ENCODE measurements around the gene TBCE. TPM values are rescaled to one million over a fixed set of nuclear protein-coding genes. Genes with fewer than 3 reads are reported as not detected.
"Not testable (repeated sequence)": the region's sequence is repeated elsewhere in the genome, so short reads cannot be mapped to it uniquely, and the experiment has no call there.

Gene TBCE
- total and polyA plus RNA-seq, 5 experiments from 2014 or later, result 11.9 to 29.5 (median 14.6) TPM

DNA sequence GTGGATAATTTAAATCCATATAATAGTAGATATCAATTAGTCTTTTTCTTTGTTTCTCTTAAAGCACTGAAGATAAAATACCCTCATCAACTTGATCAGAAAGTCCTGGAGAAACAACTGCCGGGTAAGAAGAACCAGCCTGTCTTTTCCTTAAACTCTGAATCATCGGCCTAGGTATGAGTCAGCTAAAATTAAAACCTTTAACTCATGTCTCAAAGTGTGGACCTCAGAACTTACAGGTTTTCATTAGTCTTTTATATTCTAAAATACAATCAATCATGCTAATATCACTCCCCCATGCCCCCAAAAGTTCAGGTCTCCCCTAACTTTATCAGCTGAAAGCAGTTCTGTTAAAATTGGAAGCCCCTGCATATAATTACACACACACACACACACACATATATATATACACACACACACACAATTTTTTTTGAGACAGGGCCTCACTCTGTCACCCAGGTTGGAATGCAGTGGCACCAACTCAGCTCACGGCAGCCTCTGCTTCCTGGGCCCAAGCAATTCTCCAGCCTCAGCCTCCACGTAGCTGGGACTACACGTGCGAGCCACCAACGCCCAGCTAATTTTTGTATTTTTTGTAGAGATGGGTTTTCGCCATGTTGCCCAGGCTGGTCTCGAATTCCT lies 75.7 kb downstream of the TBCE start:
- ATAC-seq (no peak), DNase-seq (no peak)
- H3K27me3 Mint-ChIP-seq, result no peaks in the 10 kb centered on the region
- H3K27ac Mint-ChIP-seq, result no peak overlapping the region
- POLR2A ChIA-PET, result no interaction called here
- no peak overlapping the region for H3K4me3 Mint-ChIP-seq
- H3K4me1 Mint-ChIP-seq, result no peaks in the 10 kb centered on the region
- H3K36me3 Mint-ChIP-seq, result peaks cover 0 to 90% (median 16%) of the 10 kb centered on the region in 3 donors
- H3K9me3 Mint-ChIP-seq, result no peaks in the 10 kb centered on the region

GRCh38 chr1:235448616-235449015 lies 81.4 kb downstream of the TBCE start:
- H3K4me3 Mint-ChIP-seq, result no peak overlapping the region
- H3K9me3 Mint-ChIP-seq, result no peaks in the 10 kb centered on the region
- peaks cover 0 to 82% (median 13%) of the 10 kb centered on the region in 3 donors for H3K36me3 Mint-ChIP-seq
- POLR2A ChIA-PET, result interaction anchor here (0.6 kb wide), 1 partner anchor 343 kb away, joined by 3 read pairs; no protein-coding TSS in a partner anchor
- H3K27ac Mint-ChIP-seq, result peak overlapping the region in 1 of 10 donors; percentile 4
- H3K4me1 Mint-ChIP-seq, result no peaks in the 10 kb centered on the region
- no peaks in the 10 kb centered on the region for H3K27me3 Mint-ChIP-seq
- ATAC-seq (no peak), DNase-seq (no peak)

GRCh38 chr1:235450433-235450832 lies 83.2 kb downstream of the TBCE start:
- no peak for DNase-seq
- POLR2A ChIA-PET, result no interaction called here
- Mint-ChIP-seq H3K4me3 (no peak overlapping the region), H3K4me1 (no peaks in the 10 kb centered on the region), H3K36me3 (peaks cover 0 to 70% (median 10%) of the 10 kb centered on the region in 3 donors), H3K27ac (peak overlapping the region in 2 of 10 donors; percentile 20 to 31), H3K9me3 (no peaks in the 10 kb centered on the region), H3K27me3 (no peaks in the 10 kb centered on the region)
- no peak for ATAC-seq

GRCh38 chr1:235450886-235451483 lies 83.8 kb downstream of the TBCE start:
- H3K27me3 Mint-ChIP-seq, result no peaks in the 10 kb centered on the region

GRCh38 chr1:235454021-235454420 lies 86.8 kb downstream of the TBCE start:
- no peaks in the 10 kb centered on the region for H3K27me3 Mint-ChIP-seq
- no peaks in the 10 kb centered on the region for H3K4me1 Mint-ChIP-seq
- no peak overlapping the region for H3K4me3 Mint-ChIP-seq
- ATAC-seq (no peak), DNase-seq (no peak)
- POLR2A ChIA-PET, result no interaction called here
- peaks cover 0 to 44% (median 7%) of the 10 kb centered on the region in 3 donors for H3K36me3 Mint-ChIP-seq
- no peak overlapping the region for H3K27ac Mint-ChIP-seq
- H3K9me3 Mint-ChIP-seq, result no peaks in the 10 kb centered on the region

More at GRCh38 chr1:235450886-235451483, 83.8 kb downstream of the TBCE start:
- Mint-ChIP-seq H3K4me3 (no peak overlapping the region), H3K27ac (peak overlapping the region in 6 of 10 donors; percentile 15 to 76 (median 47)), H3K36me3 (peaks cover 0 to 66% (median 10%) of the 10 kb centered on the region in 3 donors), H3K9me3 (no peaks in the 10 kb centered on the region), H3K4me1 (no peaks in the 10 kb centered on the region)
- no peak for ATAC-seq
- POLR2A ChIA-PET, result no interaction called here
- no peak for DNase-seq

- Mint-ChIP-seq H3K4me1 (no peaks in the 10 kb centered on the region), H3K27me3 (no peaks in the 10 kb centered on the region), H3K4me3 (no peak overlapping the region), H3K9me3 (no peaks in the 10 kb centered on the region), H3K27ac (no peak overlapping the region), H3K36me3 (peaks cover 0 to 34% (median 6%) of the 10 kb centered on the region in 3 donors)
- DNase-seq (no peak), ATAC-seq (no peak)
- POLR2A ChIA-PET, result no interaction called here
Measured at GRCh38 chr1:235455097-235455496, 87.9 kb downstream of the TBCE start.

GRCh38 chr1:235455823-235456222 lies 88.6 kb downstream of the TBCE start:
- no peak for DNase-seq
- no peaks in the 10 kb centered on the region for H3K27me3 Mint-ChIP-seq
- ATAC-seq, result no peak
- peaks cover 0 to 27% (median 2%) of the 10 kb centered on the region in 3 donors for H3K36me3 Mint-ChIP-seq
- H3K9me3 Mint-ChIP-seq, result no peaks in the 10 kb centered on the region
- H3K27ac Mint-ChIP-seq, result no peak overlapping the region
- no peak overlapping the region for H3K4me3 Mint-ChIP-seq
- no peaks in the 10 kb centered on the region for H3K4me1 Mint-ChIP-seq
- POLR2A ChIA-PET, result no interaction called here

GRCh38 chr1:235457856-235458255 lies 90.6 kb downstream of the TBCE start:
- DNase-seq, H3K4me3 Mint-ChIP-seq, H3K27ac Mint-ChIP-seq, POLR2A ChIA-PET, H3K27me3 Mint-ChIP-seq, ATAC-seq, H3K9me3 Mint-ChIP-seq: not testable (repeated sequence)
- Mint-ChIP-seq H3K36me3 (peaks cover 0 to 13% (median 2%) of the 10 kb centered on the region in 3 donors), H3K4me1 (peaks cover 0 to 12% (median 7%) of the 10 kb centered on the region in 4 donors)

- peaks cover 0 to 8% (median 6%) of the 10 kb centered on the region in 3 donors for H3K36me3 Mint-ChIP-seq
- DNase-seq (no peak), ATAC-seq (no peak)
- H3K4me1 Mint-ChIP-seq, result peaks cover 2 to 14% (median 10%) of the 10 kb centered on the region in 4 donors
- H3K4me3 Mint-ChIP-seq, result no peak overlapping the region
- POLR2A ChIA-PET, result interaction anchor here (0.6 kb wide), 1 partner anchor 218 kb away, joined by 3 read pairs; no protein-coding TSS in a partner anchor
- H3K27ac Mint-ChIP-seq, result peak overlapping the region in 1 of 10 donors; percentile 59
- H3K27me3 Mint-ChIP-seq, result no peaks in the 10 kb centered on the region
- H3K9me3 Mint-ChIP-seq, result no peaks in the 10 kb centered on the region
Measured at GRCh38 chr1:235460770-235461169, 93.5 kb downstream of the TBCE start.

GRCh38 chr1:235461954-235462353 lies 94.7 kb downstream of the TBCE start:
- ATAC-seq, result no peak
- Mint-ChIP-seq H3K36me3 (peaks cover 0 to 11% (median 6%) of the 10 kb centered on the region in 3 donors), H3K4me3 (no peak overlapping the region), H3K4me1 (peaks cover 2 to 14% (median 10%) of the 10 kb centered on the region in 4 donors), H3K27ac (peak overlapping the region in 6 of 10 donors; percentile 7 to 69 (median 17)), H3K9me3 (no peaks in the 10 kb centered on the region), H3K27me3 (no peaks in the 10 kb centered on the region)
- POLR2A ChIA-PET, result no interaction called here
- no peak for DNase-seq

DNA sequence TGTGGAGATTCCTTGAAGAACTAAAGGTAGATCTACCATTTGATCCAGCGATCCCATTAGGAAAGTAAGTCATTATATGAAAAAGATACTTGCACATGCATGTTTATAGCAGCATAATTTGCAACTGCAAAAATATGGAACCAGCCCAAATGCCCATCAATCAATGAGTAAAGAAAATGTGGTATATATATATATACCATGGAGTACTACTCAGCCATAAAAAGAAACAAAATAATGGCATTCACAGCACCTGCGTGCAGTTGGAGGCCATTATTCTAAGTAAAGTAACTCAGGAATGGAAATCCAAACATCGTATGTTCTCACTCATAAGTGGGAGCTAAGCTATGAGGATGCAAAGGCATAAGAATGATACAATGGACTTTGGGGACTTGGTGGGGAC lies 95.6 kb downstream of the TBCE start:
- H3K27ac Mint-ChIP-seq, H3K27me3 Mint-ChIP-seq, POLR2A ChIA-PET, H3K9me3 Mint-ChIP-seq, H3K4me3 Mint-ChIP-seq, ATAC-seq, DNase-seq: not testable (repeated sequence)
- Mint-ChIP-seq H3K4me1 (peaks cover 2 to 14% (median 10%) of the 10 kb centered on the region in 4 donors), H3K36me3 (peaks cover 0 to 11% (median 6%) of the 10 kb centered on the region in 3 donors)

DNA sequence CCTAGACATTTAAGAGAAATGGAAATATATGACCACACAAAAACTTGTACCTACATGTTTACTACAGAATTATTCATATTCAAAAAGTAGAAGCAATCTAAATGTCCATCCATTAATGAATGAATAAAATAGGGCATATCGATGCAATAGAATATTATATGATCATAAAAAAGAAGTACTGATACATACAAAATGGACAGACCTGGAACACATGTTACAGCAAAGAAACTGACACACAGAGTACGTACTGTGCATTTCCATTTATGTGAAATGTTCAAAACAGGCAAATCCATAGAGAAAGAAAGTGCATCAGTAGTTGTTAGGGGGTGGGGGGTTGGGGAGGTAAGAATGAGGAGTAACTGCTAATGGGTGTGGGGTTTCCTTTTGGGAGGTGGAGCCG lies 97.8 kb downstream of the TBCE start:
- no peak for ATAC-seq
- POLR2A ChIA-PET, result no interaction called here
- H3K9me3 Mint-ChIP-seq, result no peaks in the 10 kb centered on the region
- DNase-seq, result no peak
- H3K4me3 Mint-ChIP-seq, result no peak overlapping the region
- no peaks in the 10 kb centered on the region for H3K27me3 Mint-ChIP-seq
- H3K27ac Mint-ChIP-seq, result no peak overlapping the region
- H3K4me1 Mint-ChIP-seq, result peaks cover 2 to 14% (median 10%) of the 10 kb centered on the region in 4 donors
- peaks cover 3 to 17% (median 13%) of the 10 kb centered on the region in 3 donors for H3K36me3 Mint-ChIP-seq

DNA sequence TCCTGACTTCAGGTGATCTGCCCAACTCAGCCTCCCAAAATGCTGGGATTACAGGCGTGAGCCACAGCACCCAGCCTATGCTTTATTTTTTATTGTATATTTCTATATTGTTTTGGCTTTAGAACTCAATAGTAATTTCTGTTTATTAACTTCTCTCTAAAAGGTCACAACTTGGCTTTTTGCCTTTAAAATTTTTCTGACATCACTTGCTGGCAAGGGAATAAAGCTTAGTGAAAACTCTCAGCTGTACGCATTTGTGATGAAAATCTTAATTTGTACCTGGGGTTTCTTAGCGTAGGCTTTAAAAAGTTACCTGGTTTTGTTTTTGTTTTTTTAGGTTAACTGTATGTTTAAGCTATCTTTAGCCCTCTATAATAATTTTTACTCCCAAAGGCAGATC lies 100.8 kb downstream of the TBCE start:
- peaks cover 0 to 7% (median 1%) of the 10 kb centered on the region in 4 donors for H3K4me1 Mint-ChIP-seq
- no peaks in the 10 kb centered on the region for H3K27me3 Mint-ChIP-seq
- peaks cover 3 to 21% (median 17%) of the 10 kb centered on the region in 3 donors for H3K36me3 Mint-ChIP-seq
- POLR2A ChIA-PET, result interaction anchor here (0.7 kb wide), 1 partner anchor 23 kb away, joined by 4 read pairs; no protein-coding TSS in a partner anchor
- H3K27ac Mint-ChIP-seq, result no peak overlapping the region
- DNase-seq (no peak), ATAC-seq (no peak)
- H3K4me3 Mint-ChIP-seq, result no peak overlapping the region
- H3K9me3 Mint-ChIP-seq, result no peaks in the 10 kb centered on the region

All from naive thymus-derived CD8-positive, alpha-beta T cell (primary cell).